ENCODE results near the gene CHIT1.
"Not testable (repeated sequence)": the region's sequence is repeated elsewhere in the genome, so short reads cannot be mapped to it uniquely, and the experiment has no call there.

CHIT1 gene

GRCh38 chr1:203229471-203230135 lies at the start of gene CHIT1:
Gene CHIT1, minus strand, starts transcription at chr1:203229673. Its CDS starts 37 bp downstream, at chr1:203229636.
- DNase-seq: no peak

- DNase-seq: no peak
Observed at GRCh38 chr1:203278885-203279406, 49.5 kb upstream of the CHIT1 start.

- DNase-seq: peak; percentile 71
Observed at GRCh38 chr1:203278082-203278884, 48.8 kb upstream of the CHIT1 start.

GRCh38 chr1:203276916-203277545 lies 47.6 kb upstream of the CHIT1 start:
- peak; percentile 4 for DNase-seq

- no peak for DNase-seq
Observed at GRCh38 chr1:203276408-203276807, 46.9 kb upstream of the CHIT1 start.

GRCh38 chr1:203275656-203276272 lies 46.3 kb upstream of the CHIT1 start:
- DNase-seq: no peak

- peak; percentile 16 for DNase-seq
Observed at GRCh38 chr1:203274603-203275381, 45.3 kb upstream of the CHIT1 start.

GRCh38 chr1:203273869-203274602 lies 44.6 kb upstream of the CHIT1 start:
- DNase-seq: peak; percentile 7

GRCh38 chr1:203273206-203273868 lies 43.9 kb upstream of the CHIT1 start:
- peak; percentile 94 for DNase-seq

- DNase-seq: no peak
Observed at GRCh38 chr1:203272633-203273205, 43.2 kb upstream of the CHIT1 start.

- DNase-seq: peak; percentile 6
Observed at GRCh38 chr1:203271962-203272632, 42.6 kb upstream of the CHIT1 start.

GRCh38 chr1:203271018-203271743 lies 41.7 kb upstream of the CHIT1 start:
- DNase-seq: peak; percentile 42

GRCh38 chr1:203270448-203270847 lies 41.0 kb upstream of the CHIT1 start:
- DNase-seq: no peak

GRCh38 chr1:203269654-203270020 lies 40.2 kb upstream of the CHIT1 start:
- no peak for DNase-seq

- peak; percentile 74 for DNase-seq
Observed at GRCh38 chr1:203268901-203269653, 39.6 kb upstream of the CHIT1 start.

- DNase-seq: no peak
Observed at GRCh38 chr1:203267912-203268311, 38.4 kb upstream of the CHIT1 start.

GRCh38 chr1:203267347-203267846 lies 37.9 kb upstream of the CHIT1 start:
- peak; percentile 92 for DNase-seq

GRCh38 chr1:203266140-203266539 lies 36.7 kb upstream of the CHIT1 start:
- DNase-seq: not testable (repeated sequence)

Data from retina (tissue), 1 donor.